Neural cell (in vitro differentiated cells): ENCODE measurements around the gene CGB3.

ENCODE experiments used
- EP300 ChIP-seq: fragments of 450-650 bp; conservative IDR thresholded peaks from 2 replicates; pipeline ENCODE4 v1.6.1; 2014; ENCODE audit warnings: antibody characterized with exemption, mild to moderate bottlenecking, moderate library complexity; ENCODE audit not compliant: poor library complexity, severe bottlenecking
- POLR2AphosphoS5 ChIP-seq: IDR thresholded peaks from 2 replicates; pipeline ENCODE4 v1.6.1; 2012
- SMC3 ChIP-seq: fragments of 450-650 bp; conservative IDR thresholded peaks from 2 replicates; pipeline ENCODE4 v1.6.1; 2014; ENCODE audit warnings: antibody characterized with exemption, mild to moderate bottlenecking, moderate library complexity; ENCODE audit not compliant: poor library complexity
- TF ChIP-seq, protein P1 (sequence below): fragments of 450-650 bp; IDR thresholded peaks from 2 replicates; pipeline ENCODE4 v1.5.1; 2014; ENCODE audit warnings: antibody characterized with exemption, mild to moderate bottlenecking, moderate library complexity; ENCODE audit not compliant: poor library complexity, severe bottlenecking
- TF ChIP-seq, protein P2 (sequence below): IDR thresholded peaks from 2 replicates; pipeline ENCODE4 v1.6.1; 2012; ENCODE audit warnings: borderline replicate concordance

- TF ChIP-seq, protein P1, sequence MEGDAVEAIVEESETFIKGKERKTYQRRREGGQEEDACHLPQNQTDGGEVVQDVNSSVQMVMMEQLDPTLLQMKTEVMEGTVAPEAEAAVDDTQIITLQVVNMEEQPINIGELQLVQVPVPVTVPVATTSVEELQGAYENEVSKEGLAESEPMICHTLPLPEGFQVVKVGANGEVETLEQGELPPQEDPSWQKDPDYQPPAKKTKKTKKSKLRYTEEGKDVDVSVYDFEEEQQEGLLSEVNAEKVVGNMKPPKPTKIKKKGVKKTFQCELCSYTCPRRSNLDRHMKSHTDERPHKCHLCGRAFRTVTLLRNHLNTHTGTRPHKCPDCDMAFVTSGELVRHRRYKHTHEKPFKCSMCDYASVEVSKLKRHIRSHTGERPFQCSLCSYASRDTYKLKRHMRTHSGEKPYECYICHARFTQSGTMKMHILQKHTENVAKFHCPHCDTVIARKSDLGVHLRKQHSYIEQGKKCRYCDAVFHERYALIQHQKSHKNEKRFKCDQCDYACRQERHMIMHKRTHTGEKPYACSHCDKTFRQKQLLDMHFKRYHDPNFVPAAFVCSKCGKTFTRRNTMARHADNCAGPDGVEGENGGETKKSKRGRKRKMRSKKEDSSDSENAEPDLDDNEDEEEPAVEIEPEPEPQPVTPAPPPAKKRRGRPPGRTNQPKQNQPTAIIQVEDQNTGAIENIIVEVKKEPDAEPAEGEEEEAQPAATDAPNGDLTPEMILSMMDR: no peak
- TF ChIP-seq, protein P2, sequence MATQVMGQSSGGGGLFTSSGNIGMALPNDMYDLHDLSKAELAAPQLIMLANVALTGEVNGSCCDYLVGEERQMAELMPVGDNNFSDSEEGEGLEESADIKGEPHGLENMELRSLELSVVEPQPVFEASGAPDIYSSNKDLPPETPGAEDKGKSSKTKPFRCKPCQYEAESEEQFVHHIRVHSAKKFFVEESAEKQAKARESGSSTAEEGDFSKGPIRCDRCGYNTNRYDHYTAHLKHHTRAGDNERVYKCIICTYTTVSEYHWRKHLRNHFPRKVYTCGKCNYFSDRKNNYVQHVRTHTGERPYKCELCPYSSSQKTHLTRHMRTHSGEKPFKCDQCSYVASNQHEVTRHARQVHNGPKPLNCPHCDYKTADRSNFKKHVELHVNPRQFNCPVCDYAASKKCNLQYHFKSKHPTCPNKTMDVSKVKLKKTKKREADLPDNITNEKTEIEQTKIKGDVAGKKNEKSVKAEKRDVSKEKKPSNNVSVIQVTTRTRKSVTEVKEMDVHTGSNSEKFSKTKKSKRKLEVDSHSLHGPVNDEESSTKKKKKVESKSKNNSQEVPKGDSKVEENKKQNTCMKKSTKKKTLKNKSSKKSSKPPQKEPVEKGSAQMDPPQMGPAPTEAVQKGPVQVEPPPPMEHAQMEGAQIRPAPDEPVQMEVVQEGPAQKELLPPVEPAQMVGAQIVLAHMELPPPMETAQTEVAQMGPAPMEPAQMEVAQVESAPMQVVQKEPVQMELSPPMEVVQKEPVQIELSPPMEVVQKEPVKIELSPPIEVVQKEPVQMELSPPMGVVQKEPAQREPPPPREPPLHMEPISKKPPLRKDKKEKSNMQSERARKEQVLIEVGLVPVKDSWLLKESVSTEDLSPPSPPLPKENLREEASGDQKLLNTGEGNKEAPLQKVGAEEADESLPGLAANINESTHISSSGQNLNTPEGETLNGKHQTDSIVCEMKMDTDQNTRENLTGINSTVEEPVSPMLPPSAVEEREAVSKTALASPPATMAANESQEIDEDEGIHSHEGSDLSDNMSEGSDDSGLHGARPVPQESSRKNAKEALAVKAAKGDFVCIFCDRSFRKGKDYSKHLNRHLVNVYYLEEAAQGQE: no peak
- TF ChIP-seq EP300 (no peak), POLR2AphosphoS5 (no peak), SMC3 (no peak)
Measured at GRCh38 chr19:49009828-49010227, 14.3 kb downstream of the CGB3 start.
